Stomach smooth muscle (tissue), 2 donors: Measurements from ENCODE around the gene CIRBP.

Experiments
- H3K27ac ChIP-seq: one replicate; pipeline ENCODE4 v1.7.0; 2013; ENCODE audit warnings: mild to moderate bottlenecking, low read length, inconsistent platforms
- H3K27me3 ChIP-seq, 2 donors: one replicate each; pipeline ENCODE4 v1.7.0; 2013; ENCODE audit warnings: low read length in 2 of 2; ENCODE audit not compliant: insufficient read depth in 2 of 2, control insufficient read depth in 1 of 2
- H3K36me3 ChIP-seq, 2 donors: one replicate each; pipeline ENCODE4 v1.7.0; 2013; ENCODE audit warnings: low read length in 2 of 2; ENCODE audit not compliant: control insufficient read depth in 2 of 2, insufficient read depth in 2 of 2
- H3K4me1 ChIP-seq: one replicate; pipeline ENCODE4 v1.7.0; 2013; ENCODE audit warnings: low read length; ENCODE audit not compliant: control insufficient read depth, insufficient read depth
- H3K4me3 ChIP-seq, 2 donors: one replicate each; pipeline ENCODE4 v1.7.0; 2013; ENCODE audit warnings: low read length in 2 of 2
- H3K9ac ChIP-seq, 2 donors: one replicate each; pipeline ENCODE4 v1.7.0; 2013; ENCODE audit warnings: low read length in 2 of 2, mild to moderate bottlenecking in 1 of 2
- H3K9me3 ChIP-seq, 2 donors: one replicate each; pipeline ENCODE4 v1.7.0; 2013; ENCODE audit warnings: low read length in 2 of 2; ENCODE audit not compliant: control insufficient read depth in 2 of 2
- donor health status: healthy.
- donor health status: Pancreatic carcinoma.

The CIRBP gene

GRCh38 chr19:1266129-1266915, 2.8 kb upstream of the CIRBP start:
- Histone ChIP-seq H3K4me1 (peaks cover 74% of the 10 kb centered on the region), H3K36me3 (peaks cover 5% of the 10 kb centered on the region in 2 donors), H3K4me3 (peak overlapping the region; percentile 29 to 67), H3K27ac (peak overlapping the region; percentile 60), H3K9me3 (no peaks in the 10 kb centered on the region), H3K9ac (peak overlapping the region; percentile 5 to 31), H3K27me3 (no peaks in the 10 kb centered on the region)

GRCh38 chr19:1266916-1267476, 2.1 kb upstream of the CIRBP start:
- H3K27ac ChIP-seq, result peak overlapping the region; percentile 46

DNA sequence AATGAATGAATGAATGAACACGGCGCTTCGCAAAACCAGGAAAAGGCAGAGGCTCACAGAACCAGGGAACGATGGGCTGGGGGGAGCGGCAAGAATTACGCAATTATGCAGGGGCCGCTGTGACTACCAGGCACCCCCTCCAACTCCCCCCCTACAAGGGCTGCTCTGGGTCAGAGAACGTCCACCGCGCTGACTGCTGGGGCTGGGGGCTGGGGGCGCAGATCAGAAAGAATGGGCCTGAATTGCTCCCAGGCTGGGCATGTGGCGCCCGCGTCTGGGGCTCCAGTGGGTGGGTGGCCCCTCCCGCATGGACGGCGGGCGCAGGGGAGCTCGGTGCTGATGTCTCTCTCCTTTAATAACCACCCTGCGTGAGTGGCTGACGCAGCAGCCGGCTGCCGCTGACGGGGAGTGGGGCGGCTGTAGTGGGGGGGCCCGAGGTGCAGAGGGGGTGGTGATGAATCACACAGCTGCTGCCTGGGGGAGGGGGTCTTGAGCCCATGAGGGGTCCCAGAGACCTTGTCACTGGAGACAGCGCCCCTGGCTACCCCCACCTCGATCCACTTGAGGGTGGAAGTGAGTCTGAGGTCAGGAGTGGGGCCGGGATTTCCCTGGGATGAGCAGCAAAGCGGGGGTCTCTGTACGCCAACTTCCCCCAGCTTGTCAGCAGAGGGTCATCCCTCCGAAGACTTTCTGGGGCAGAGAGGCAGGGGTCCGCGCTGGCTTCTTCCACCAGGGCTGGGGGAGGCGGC, 1.5 kb upstream of the CIRBP start:
- H3K9me3 ChIP-seq, result no peaks in the 10 kb centered on the region
- peaks cover 13 to 16% of the 10 kb centered on the region in 2 donors for H3K36me3 ChIP-seq
- H3K4me3 ChIP-seq, result peak overlapping the region; percentile 3 to 67
- no peak overlapping the region for H3K9ac ChIP-seq
- H3K27ac ChIP-seq, result peak overlapping the region; percentile 87
- no peaks in the 10 kb centered on the region for H3K27me3 ChIP-seq
- peaks cover 74% of the 10 kb centered on the region for H3K4me1 ChIP-seq

More at GRCh38 chr19:1266916-1267476, 2.1 kb upstream of the CIRBP start:
- peak overlapping the region; percentile 29 to 67 for H3K4me3 ChIP-seq
- no peaks in the 10 kb centered on the region for H3K9me3 ChIP-seq
- peaks cover 74% of the 10 kb centered on the region for H3K4me1 ChIP-seq
- H3K9ac ChIP-seq, result peak overlapping the region; percentile 5 to 31
- no peaks in the 10 kb centered on the region for H3K27me3 ChIP-seq
- H3K36me3 ChIP-seq, result peaks cover 9 to 10% of the 10 kb centered on the region in 2 donors

- H3K27me3 ChIP-seq, result no peaks in the 10 kb centered on the region
- peak overlapping the region; percentile 87 for H3K27ac ChIP-seq
- no peaks in the 10 kb centered on the region for H3K9me3 ChIP-seq
- H3K36me3 ChIP-seq, result peaks cover 21 to 24% of the 10 kb centered on the region in 2 donors
- H3K9ac ChIP-seq, result peak overlapping the region; percentile 52 to 66
- peak overlapping the region; percentile 3 to 55 for H3K4me3 ChIP-seq
- H3K4me1 ChIP-seq, result peaks cover 80% of the 10 kb centered on the region
Observed at GRCh38 chr19:1268226-1269064, 687 bp upstream of the CIRBP start.

GRCh38 chr19:1269478-1270212, 513 bp downstream of the CIRBP start:
- no peaks in the 10 kb centered on the region for H3K27me3 ChIP-seq
- peak overlapping the region; percentile 86 to 95 for H3K9ac ChIP-seq
- peak overlapping the region; percentile 87 for H3K27ac ChIP-seq
- H3K4me1 ChIP-seq, result peaks cover 89% of the 10 kb centered on the region
- peak overlapping the region; percentile 90 to 99 for H3K4me3 ChIP-seq
- no peaks in the 10 kb centered on the region for H3K9me3 ChIP-seq
- peaks cover 33% of the 10 kb centered on the region in 2 donors for H3K36me3 ChIP-seq

GRCh38 chr19:1270213-1270853, 1.2 kb downstream of the CIRBP start:
- H3K4me1 ChIP-seq, result peaks cover 89% of the 10 kb centered on the region
- H3K27me3 ChIP-seq, result no peaks in the 10 kb centered on the region
- H3K36me3 ChIP-seq, result peaks cover 34 to 35% of the 10 kb centered on the region in 2 donors

GRCh38 chr19:1270854-1271527, 1.9 kb downstream of the CIRBP start:
- peak overlapping the region; percentile 87 for H3K27ac ChIP-seq
- peak overlapping the region; percentile 90 to 99 for H3K4me3 ChIP-seq
- peaks cover 85% of the 10 kb centered on the region for H3K4me1 ChIP-seq
- H3K9me3 ChIP-seq, result no peaks in the 10 kb centered on the region
- peak overlapping the region; percentile 55 to 95 for H3K9ac ChIP-seq
- H3K36me3 ChIP-seq, result peaks cover 34 to 35% of the 10 kb centered on the region in 2 donors
- H3K27me3 ChIP-seq, result no peaks in the 10 kb centered on the region

More at GRCh38 chr19:1270213-1270853, 1.2 kb downstream of the CIRBP start:
- peak overlapping the region; percentile 87 for H3K27ac ChIP-seq
- peak overlapping the region; percentile 90 to 99 for H3K4me3 ChIP-seq
- H3K9ac ChIP-seq, result peak overlapping the region; percentile 86 to 95
- H3K9me3 ChIP-seq, result no peaks in the 10 kb centered on the region

DNA sequence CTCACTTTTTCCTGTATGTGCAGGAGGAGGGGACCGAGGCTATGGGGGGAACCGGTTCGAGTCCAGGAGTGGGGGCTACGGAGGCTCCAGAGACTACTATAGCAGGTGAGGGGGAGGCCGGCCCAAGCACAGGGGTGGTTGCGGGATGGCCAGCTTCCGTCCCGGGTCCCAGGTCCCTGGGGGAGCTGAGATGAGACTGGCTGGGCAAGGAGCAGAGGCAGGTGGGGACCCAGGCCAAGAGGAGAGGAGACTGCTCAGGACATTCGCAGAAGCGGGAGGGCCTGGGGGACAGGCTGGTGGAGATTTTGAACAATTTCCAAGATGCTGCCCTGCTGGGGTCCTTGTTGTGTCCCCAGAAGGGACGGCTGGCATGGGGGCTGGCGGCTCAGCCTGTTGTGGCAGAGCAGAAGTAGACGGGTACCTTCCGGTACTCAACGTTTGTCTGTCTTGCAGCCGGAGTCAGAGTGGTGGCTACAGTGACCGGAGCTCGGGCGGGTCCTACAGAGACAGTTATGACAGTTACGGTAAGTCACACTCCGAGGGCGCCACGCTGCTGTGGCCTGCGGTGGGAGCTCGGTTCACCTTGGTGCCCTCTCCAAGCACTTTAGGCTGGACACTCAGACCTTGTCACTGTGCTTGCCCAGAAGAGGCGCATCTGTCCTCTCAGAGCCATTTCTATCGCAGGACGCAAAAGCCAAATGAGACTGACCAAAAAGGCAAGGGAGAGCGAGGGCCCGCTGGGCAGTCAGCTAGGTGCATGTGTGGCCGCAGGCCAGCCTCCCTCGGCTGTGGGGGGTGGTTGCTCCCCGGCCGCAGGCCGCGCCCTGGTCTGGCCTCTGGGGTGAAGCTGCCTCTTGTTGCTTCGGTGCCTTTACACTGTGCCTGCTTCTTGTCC, 2.6 kb downstream of the CIRBP start:
- Histone ChIP-seq H3K4me1 (peaks cover 85% of the 10 kb centered on the region), H3K27ac (peak overlapping the region; percentile 87), H3K36me3 (peaks cover 34 to 35% of the 10 kb centered on the region in 2 donors), H3K9ac (peak overlapping the region; percentile 55 to 95), H3K27me3 (no peaks in the 10 kb centered on the region), H3K9me3 (no peaks in the 10 kb centered on the region), H3K4me3 (peak overlapping the region; percentile 90 to 99)
